Measurements from ENCODE around the gene PAK6. TPM values are rescaled to one million over a fixed set of nuclear protein-coding genes. Genes with fewer than 3 reads are reported as not detected.

PAK6 gene
- polyA plus RNA-seq, 3 donors: 0.03 TPM; not detected in 2

DNA sequence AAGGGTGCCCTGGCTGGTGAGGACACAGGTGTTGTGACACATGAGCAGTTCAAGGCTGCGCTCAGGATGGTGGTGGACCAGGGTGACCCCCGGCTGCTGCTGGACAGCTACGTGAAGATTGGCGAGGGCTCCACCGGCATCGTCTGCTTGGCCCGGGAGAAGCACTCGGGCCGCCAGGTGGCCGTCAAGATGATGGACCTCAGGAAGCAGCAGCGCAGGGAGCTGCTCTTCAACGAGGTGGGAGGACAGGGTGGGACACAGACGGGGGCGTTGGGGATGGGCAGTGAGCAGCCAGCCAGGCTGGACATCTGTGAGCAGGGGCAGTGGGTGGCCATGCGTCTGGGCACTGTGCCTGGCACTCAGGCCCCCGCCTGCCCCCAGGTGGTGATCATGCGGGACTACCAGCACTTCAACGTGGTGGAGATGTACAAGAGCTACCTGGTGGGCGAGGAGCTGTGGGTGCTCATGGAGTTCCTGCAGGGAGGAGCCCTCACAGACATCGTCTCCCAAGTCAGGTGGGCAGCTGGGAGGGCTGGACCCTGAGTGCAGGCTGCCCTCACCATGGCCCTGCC is 33.7 kb downstream of the PAK6 start:
- Histone ChIP-seq H2AFZ (ENCODE audit: insufficient read depth, low read depth, low read length, poor library complexity, severe bottlenecking) (no peak overlapping the region), H4K20me1 (ENCODE audit: insufficient read depth, low read length) (no peaks in the 10 kb centered on the region), H3K79me2 (ENCODE audit: insufficient read depth, low read length) (no peaks in the 10 kb centered on the region), H3K27me3 (ENCODE audit: control insufficient read depth in 2 of 2, insufficient read depth in 2 of 2, low read length in 2 of 2) (no peaks in the 10 kb centered on the region), H3K4me3 (replicated peaks in 1 of 3; ENCODE audit: low read depth in 2 of 3, low read length in 3 of 3) (no peak overlapping the region), H3K36me3 (replicated peaks in 1 of 2; ENCODE audit: control insufficient read depth in 1 of 2, insufficient read depth in 2 of 2, low read length in 2 of 2) (no peaks in the 10 kb centered on the region), H3K9me3 (replicated peaks in 1 of 2; ENCODE audit: control insufficient read depth in 1 of 2, insufficient read depth in 1 of 2, low read length in 2 of 2) (no peaks in the 10 kb centered on the region), H3K27ac (ENCODE audit: low read depth in 1 of 2, low read length in 2 of 2) (no peak overlapping the region), H3K9ac (ENCODE audit: insufficient read depth, low read length, poor library complexity, severe bottlenecking) (no peak overlapping the region), H3K4me2 (replicated peaks; ENCODE audit: extremely low read depth, low read length, poor library complexity, severe bottlenecking) (no peak overlapping the region), H3K4me1 (ENCODE audit: control insufficient read depth in 1 of 2, insufficient read depth in 2 of 2, low read length in 2 of 2) (peaks cover 28 to 29% of the 10 kb centered on the region in 2 donors)
- H3K27me3 Mint-ChIP-seq (ENCODE audit: low read depth in 3 of 3): peaks cover 2 to 14% (median 7%) of the 10 kb centered on the region in 3 donors
- H3K9me3 Mint-ChIP-seq: no peaks in the 10 kb centered on the region
- no peak overlapping the region for H3K4me3 Mint-ChIP-seq
- peaks cover 24% of the 10 kb centered on the region for H3K4me1 Mint-ChIP-seq
- TF ChIP-seq, protein P1, sequence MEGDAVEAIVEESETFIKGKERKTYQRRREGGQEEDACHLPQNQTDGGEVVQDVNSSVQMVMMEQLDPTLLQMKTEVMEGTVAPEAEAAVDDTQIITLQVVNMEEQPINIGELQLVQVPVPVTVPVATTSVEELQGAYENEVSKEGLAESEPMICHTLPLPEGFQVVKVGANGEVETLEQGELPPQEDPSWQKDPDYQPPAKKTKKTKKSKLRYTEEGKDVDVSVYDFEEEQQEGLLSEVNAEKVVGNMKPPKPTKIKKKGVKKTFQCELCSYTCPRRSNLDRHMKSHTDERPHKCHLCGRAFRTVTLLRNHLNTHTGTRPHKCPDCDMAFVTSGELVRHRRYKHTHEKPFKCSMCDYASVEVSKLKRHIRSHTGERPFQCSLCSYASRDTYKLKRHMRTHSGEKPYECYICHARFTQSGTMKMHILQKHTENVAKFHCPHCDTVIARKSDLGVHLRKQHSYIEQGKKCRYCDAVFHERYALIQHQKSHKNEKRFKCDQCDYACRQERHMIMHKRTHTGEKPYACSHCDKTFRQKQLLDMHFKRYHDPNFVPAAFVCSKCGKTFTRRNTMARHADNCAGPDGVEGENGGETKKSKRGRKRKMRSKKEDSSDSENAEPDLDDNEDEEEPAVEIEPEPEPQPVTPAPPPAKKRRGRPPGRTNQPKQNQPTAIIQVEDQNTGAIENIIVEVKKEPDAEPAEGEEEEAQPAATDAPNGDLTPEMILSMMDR (IDR thresholded peaks at IDR 0.05): peak; percentile 13
- WGBS (ENCODE audit: insufficient coverage): 81% methylated on average over 16 of the region's 20 CpGs
- intact Hi-C loops (cut with micrococcal nuclease): loop anchor here (5.0 to 10.0 kb wide), 3 partner anchors 225 to 488 kb away; partner anchors contain the start of gene FSIP1 (in 1 of the 2)
- no peak overlapping the region for H3K27ac Mint-ChIP-seq
- DNase-seq: no peak
- no peaks in the 10 kb centered on the region for H3K36me3 Mint-ChIP-seq

DNA sequence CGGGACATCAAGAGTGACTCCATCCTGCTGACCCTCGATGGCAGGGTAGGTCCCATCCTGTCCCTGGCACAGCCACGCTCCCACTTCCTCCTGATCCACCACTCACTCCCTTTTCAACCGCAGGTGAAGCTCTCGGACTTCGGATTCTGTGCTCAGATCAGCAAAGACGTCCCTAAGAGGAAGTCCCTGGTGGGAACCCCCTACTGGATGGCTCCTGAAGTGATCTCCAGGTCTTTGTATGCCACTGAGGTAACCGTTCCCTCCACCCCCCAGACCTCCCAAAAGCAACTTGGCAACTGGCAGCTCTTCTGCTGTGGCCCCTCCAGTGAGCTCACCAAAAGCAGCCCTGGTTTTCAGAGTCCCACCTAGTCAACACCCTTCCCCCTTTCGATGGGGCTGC is 34.6 kb downstream of the PAK6 start:
- intact Hi-C loops (cut with micrococcal nuclease): loop anchor here (5.0 to 10.0 kb wide), 3 partner anchors 226 to 489 kb away; partner anchors contain the start of gene FSIP1 (in 1 of the 2)
- no peak for DNase-seq

More for the DNA sequence above, 34.6 kb downstream of the PAK6 start:
- Histone ChIP-seq H3K4me3 (replicated peaks in 1 of 3; ENCODE audit: low read depth in 2 of 3, low read length in 3 of 3) (no peak overlapping the region), H2AFZ (ENCODE audit: insufficient read depth, low read depth, low read length, poor library complexity, severe bottlenecking) (no peak overlapping the region), H3K4me2 (replicated peaks; ENCODE audit: extremely low read depth, low read length, poor library complexity, severe bottlenecking) (no peak overlapping the region), H3K27ac (ENCODE audit: low read depth in 1 of 2, low read length in 2 of 2) (no peak overlapping the region), H3K4me1 (ENCODE audit: control insufficient read depth in 1 of 2, insufficient read depth in 2 of 2, low read length in 2 of 2) (peaks cover 36 to 38% of the 10 kb centered on the region in 2 donors), H3K36me3 (replicated peaks in 1 of 2; ENCODE audit: control insufficient read depth in 1 of 2, insufficient read depth in 2 of 2, low read length in 2 of 2) (no peaks in the 10 kb centered on the region), H4K20me1 (ENCODE audit: insufficient read depth, low read length) (no peaks in the 10 kb centered on the region), H3K79me2 (ENCODE audit: insufficient read depth, low read length) (no peaks in the 10 kb centered on the region), H3K27me3 (ENCODE audit: control insufficient read depth in 2 of 2, insufficient read depth in 2 of 2, low read length in 2 of 2) (no peaks in the 10 kb centered on the region), H3K9ac (ENCODE audit: insufficient read depth, low read length, poor library complexity, severe bottlenecking) (no peak overlapping the region), H3K9me3 (replicated peaks in 1 of 2; ENCODE audit: control insufficient read depth in 1 of 2, insufficient read depth in 1 of 2, low read length in 2 of 2) (no peaks in the 10 kb centered on the region)
- TF ChIP-seq, protein P1 (IDR thresholded peaks at IDR 0.05): no peak
- Mint-ChIP-seq H3K36me3 (no peaks in the 10 kb centered on the region), H3K27ac (no peak overlapping the region), H3K27me3 (ENCODE audit: low read depth in 3 of 3) (peaks cover 4 to 19% (median 6%) of the 10 kb centered on the region in 3 donors), H3K4me3 (no peak overlapping the region), H3K9me3 (no peaks in the 10 kb centered on the region), H3K4me1 (peaks cover 33% of the 10 kb centered on the region)
- WGBS (ENCODE audit: insufficient coverage): 77% methylated on average over 9 of the region's 9 CpGs
